ENCODE measurements around the gene IGFN1. TPM values are rescaled to one million over a fixed set of nuclear protein-coding genes. Genes with fewer than 3 reads are reported as not detected.

IGFN1 gene
- total RNA-seq, 1 experiment from 2014 or later: 4.3 TPM

GRCh38 chr1:201240171-201240570 lies 49.5 kb downstream of the IGFN1 start:
- CTCF ChIA-PET: no interaction called here

GRCh38 chr1:201241736-201242135 lies 51.1 kb downstream of the IGFN1 start:
- TF ChIP-seq EZH2 (IDR thresholded peaks at IDR 0.05; ENCODE audit: low read depth): no peak
- TF ChIP-seq CTCF (conservative IDR thresholded peaks at IDR 0.05): no peak
- intact Hi-C loops (cut with micrococcal nuclease; ENCODE audit: unreplicated experiment): no loop called here
- Histone ChIP-seq H3K27ac (no peak overlapping the region), H3K36me3 (ENCODE audit: low read depth) (no peaks in the 10 kb centered on the region), H3K9me3 (ENCODE audit: insufficient read depth, low read depth) (no peaks in the 10 kb centered on the region), H3F3A (ENCODE audit: insufficient read depth, low read depth) (no peaks in the 10 kb centered on the region), H3K4me3 (no peak overlapping the region), H2AFZ (no peak overlapping the region), H4K20me1 (ENCODE audit: insufficient read depth) (no peaks in the 10 kb centered on the region), H3K27me3 (ENCODE audit: insufficient read depth, low read depth) (peaks cover 37% of the 10 kb centered on the region), H3K4me1 (replicated peaks; ENCODE audit: insufficient read depth) (no peaks in the 10 kb centered on the region), H3K9me2 (ENCODE audit: insufficient read depth) (no peaks in the 10 kb centered on the region), H3K4me2 (no peak overlapping the region), H3K79me2 (ENCODE audit: low read depth) (no peaks in the 10 kb centered on the region)
- DNase-seq: no peak
- ChIA-PET POLR2A (ENCODE audit: unreplicated experiment) (no interaction called here), CTCF (no interaction called here)
- BruUV-seq (replicated peaks): no TSS peak

More at GRCh38 chr1:201240171-201240570, 49.5 kb downstream of the IGFN1 start:
- no peak overlapping the region for H3K4me2 ChIP-seq
- peaks cover 37% of the 10 kb centered on the region for H3K27me3 ChIP-seq (ENCODE audit: insufficient read depth, low read depth)
- no TSS peak for BruUV-seq (replicated peaks)
- H3K27ac ChIP-seq: no peak overlapping the region
- H2AFZ ChIP-seq: no peak overlapping the region
- H3K36me3 ChIP-seq (ENCODE audit: low read depth): no peaks in the 10 kb centered on the region
- intact Hi-C loops (cut with micrococcal nuclease; ENCODE audit: unreplicated experiment): no loop called here
- DNase-seq: no peak
- H3K79me2 ChIP-seq (ENCODE audit: low read depth): no peaks in the 10 kb centered on the region
- POLR2A ChIA-PET (ENCODE audit: unreplicated experiment): no interaction called here
- H3K4me3 ChIP-seq: no peak overlapping the region
- H3K9me3 ChIP-seq (ENCODE audit: insufficient read depth, low read depth): no peaks in the 10 kb centered on the region
- no peaks in the 10 kb centered on the region for H3K4me1 ChIP-seq (replicated peaks; ENCODE audit: insufficient read depth)
- H4K20me1 ChIP-seq (ENCODE audit: insufficient read depth): no peaks in the 10 kb centered on the region
- no peaks in the 10 kb centered on the region for H3F3A ChIP-seq (ENCODE audit: insufficient read depth, low read depth)
- no peaks in the 10 kb centered on the region for H3K9me2 ChIP-seq (ENCODE audit: insufficient read depth)
- TF ChIP-seq EZH2 (IDR thresholded peaks at IDR 0.05; ENCODE audit: low read depth) (no peak), CTCF (conservative IDR thresholded peaks at IDR 0.05) (no peak)

- H3K9me2 ChIP-seq (ENCODE audit: insufficient read depth): no peaks in the 10 kb centered on the region
- no peak for DNase-seq
- no peaks in the 10 kb centered on the region for H3K79me2 ChIP-seq (ENCODE audit: low read depth)
- no peak overlapping the region for H3K4me3 ChIP-seq
- no TSS peak for BruUV-seq (replicated peaks)
- intact Hi-C loops (cut with micrococcal nuclease; ENCODE audit: unreplicated experiment): no loop called here
- no peaks in the 10 kb centered on the region for H3K4me1 ChIP-seq (replicated peaks; ENCODE audit: insufficient read depth)
- no peak overlapping the region for H3K4me2 ChIP-seq
- ChIA-PET CTCF (no interaction called here), POLR2A (ENCODE audit: unreplicated experiment) (no interaction called here)
- no peaks in the 10 kb centered on the region for H3K36me3 ChIP-seq (ENCODE audit: low read depth)
- H3K27ac ChIP-seq: no peak overlapping the region
- H4K20me1 ChIP-seq (ENCODE audit: insufficient read depth): no peaks in the 10 kb centered on the region
- H3K9me3 ChIP-seq (ENCODE audit: insufficient read depth, low read depth): no peaks in the 10 kb centered on the region
- no peaks in the 10 kb centered on the region for H3F3A ChIP-seq (ENCODE audit: insufficient read depth, low read depth)
- no peak overlapping the region for H2AFZ ChIP-seq
- TF ChIP-seq EZH2 (IDR thresholded peaks at IDR 0.05; ENCODE audit: low read depth) (no peak), CTCF (conservative IDR thresholded peaks at IDR 0.05) (no peak)
- peaks cover 35% of the 10 kb centered on the region for H3K27me3 ChIP-seq (ENCODE audit: insufficient read depth, low read depth)
These were observed 54.5 kb downstream of the IGFN1 start for GRCh38 chr1:201245082-201245481.
